Measurements from ENCODE around the gene CYTL1.
"Not testable (repeated sequence)": the region's sequence is repeated elsewhere in the genome, so short reads cannot be mapped to it uniquely, and the experiment has no call there.

DNA sequence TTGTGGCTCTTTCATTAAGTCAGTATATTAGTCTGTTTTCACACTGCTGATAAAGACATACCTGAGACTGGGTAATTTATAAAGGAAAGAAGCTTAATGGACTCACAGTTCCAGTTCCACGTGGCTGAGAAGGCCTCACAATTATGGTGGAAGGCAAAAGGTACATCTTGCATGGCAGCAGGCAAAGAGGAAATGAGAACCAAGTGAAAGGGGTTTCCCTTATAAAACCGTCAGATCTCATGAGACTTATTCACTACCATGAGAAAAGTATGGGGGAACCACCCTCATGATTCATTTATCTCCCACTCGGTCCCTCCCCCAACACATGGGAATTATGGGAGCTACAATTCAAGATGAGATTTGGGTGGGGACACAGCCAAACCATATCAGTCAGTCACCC is 47.7 kb upstream of the CYTL1 start:
- TF ChIP-seq, protein P1, sequence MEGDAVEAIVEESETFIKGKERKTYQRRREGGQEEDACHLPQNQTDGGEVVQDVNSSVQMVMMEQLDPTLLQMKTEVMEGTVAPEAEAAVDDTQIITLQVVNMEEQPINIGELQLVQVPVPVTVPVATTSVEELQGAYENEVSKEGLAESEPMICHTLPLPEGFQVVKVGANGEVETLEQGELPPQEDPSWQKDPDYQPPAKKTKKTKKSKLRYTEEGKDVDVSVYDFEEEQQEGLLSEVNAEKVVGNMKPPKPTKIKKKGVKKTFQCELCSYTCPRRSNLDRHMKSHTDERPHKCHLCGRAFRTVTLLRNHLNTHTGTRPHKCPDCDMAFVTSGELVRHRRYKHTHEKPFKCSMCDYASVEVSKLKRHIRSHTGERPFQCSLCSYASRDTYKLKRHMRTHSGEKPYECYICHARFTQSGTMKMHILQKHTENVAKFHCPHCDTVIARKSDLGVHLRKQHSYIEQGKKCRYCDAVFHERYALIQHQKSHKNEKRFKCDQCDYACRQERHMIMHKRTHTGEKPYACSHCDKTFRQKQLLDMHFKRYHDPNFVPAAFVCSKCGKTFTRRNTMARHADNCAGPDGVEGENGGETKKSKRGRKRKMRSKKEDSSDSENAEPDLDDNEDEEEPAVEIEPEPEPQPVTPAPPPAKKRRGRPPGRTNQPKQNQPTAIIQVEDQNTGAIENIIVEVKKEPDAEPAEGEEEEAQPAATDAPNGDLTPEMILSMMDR (IDR thresholded peaks at IDR 0.05), result not testable (repeated sequence)
- not testable (repeated sequence) for TF ChIP-seq POLR2A (IDR thresholded peaks at IDR 0.05)

Data from body of pancreas (tissue), 4 donors.